GM23338 (cell line): ENCODE data around the gene PTK6. TPM values are rescaled to one million over a fixed set of nuclear protein-coding genes. Genes with fewer than 3 reads are reported as not detected.

Source experiments
- ATAC-seq: fragments of 200-7000 bp; cut with Tn5 transposase; 3 replicates; pipeline ENCODE4 v1.9.1; 2020
- DNase-seq: peaks from one replicate; pipeline ENCODE4 v3.0.0-alpha.2; 2015; ENCODE audit warnings: low spot score
- H2AFZ ChIP-seq: fragments of 200-600 bp; sonication (generic); 2 replicates; pipeline ENCODE4 v1.8.0; 2016; ENCODE audit warnings: antibody characterized with exemption, mild to moderate bottlenecking, moderate library complexity
- H3F3A ChIP-seq: fragments of 200-600 bp; sonication (generic); replicated peaks from 2 replicates; pipeline ENCODE4 v1.8.0; 2017; ENCODE audit warnings: antibody characterized with exemption, mixed run types, low read depth
- H3K27ac ChIP-seq: fragments of 200-600 bp; sonication (generic); 2 replicates; pipeline ENCODE4 v1.6.1; 2016; ENCODE audit warnings: low read depth
- H3K27me3 ChIP-seq: fragments of 200-600 bp; sonication (generic); 2 replicates; pipeline ENCODE4 v1.8.0; 2016; ENCODE audit warnings: mild to moderate bottlenecking, mixed run types, moderate library complexity; ENCODE audit not compliant: insufficient read depth
- H3K36me3 ChIP-seq: fragments of 200-600 bp; sonication (generic); 2 replicates; pipeline ENCODE4 v1.8.0; 2016; ENCODE audit warnings: mild to moderate bottlenecking; ENCODE audit not compliant: insufficient read depth
- H3K4me1 ChIP-seq: fragments of 200-600 bp; sonication (generic); 2 replicates; pipeline ENCODE4 v1.8.0; 2016; ENCODE audit warnings: mild to moderate bottlenecking, moderate library complexity; ENCODE audit not compliant: insufficient read depth
- H3K4me2 ChIP-seq: fragments of 200-600 bp; sonication (generic); 2 replicates; pipeline ENCODE4 v1.7.1; 2017; ENCODE audit warnings: mixed run types
- H3K4me3 ChIP-seq: fragments of 200-600 bp; sonication (generic); 2 replicates; pipeline ENCODE4 v1.6.1; 2016; ENCODE audit warnings: mixed run types
- H3K79me2 ChIP-seq: fragments of 200-600 bp; sonication (generic); replicated peaks from 2 replicates; pipeline ENCODE4 v1.8.0; 2017; ENCODE audit warnings: mild to moderate bottlenecking; ENCODE audit not compliant: insufficient read depth
- H3K9me2 ChIP-seq: fragments of 200-600 bp; sonication (generic); 2 replicates; pipeline ENCODE4 v1.8.0; 2017; ENCODE audit not compliant: insufficient read depth
- H4K20me1 ChIP-seq: fragments of 200-600 bp; sonication (generic); replicated peaks from 2 replicates; pipeline ENCODE4 v1.8.0; 2017; ENCODE audit warnings: mild to moderate bottlenecking; ENCODE audit not compliant: insufficient read depth
- H3K27ac Mint-ChIP-seq: 2 replicates; pipeline ENCODE4 v1.8.0; 2020; ENCODE audit warnings: inconsistent platforms, mild to moderate bottlenecking, moderate library complexity, mixed read lengths
- H3K27me3 Mint-ChIP-seq: 3 replicates; pipeline ENCODE4 v1.8.0; 2022; ENCODE audit warnings: low read depth, mild to moderate bottlenecking, moderate library complexity, mixed read lengths, inconsistent platforms; ENCODE audit not compliant: insufficient read depth, poor library complexity
- H3K36me3 Mint-ChIP-seq: 3 replicates; pipeline ENCODE4 v1.8.0; 2021; ENCODE audit warnings: low read depth, mild to moderate bottlenecking, inconsistent platforms, moderate library complexity, mixed read lengths
- H3K4me1 Mint-ChIP-seq: 3 replicates; pipeline ENCODE4 v1.8.0; 2020; ENCODE audit warnings: mild to moderate bottlenecking, inconsistent platforms, mixed read lengths
- H3K4me3 Mint-ChIP-seq: 3 replicates; pipeline ENCODE4 v1.8.0; 2021; ENCODE audit warnings: moderate library complexity, mild to moderate bottlenecking, inconsistent platforms, mixed read lengths
- H3K9me3 Mint-ChIP-seq: 3 replicates; pipeline ENCODE4 v1.8.0; 2020; ENCODE audit warnings: moderate library complexity, mild to moderate bottlenecking, inconsistent platforms, mixed read lengths
- CREB1 ChIP-seq: fragments of 250-450 bp; sonication (Bioruptor Pico); IDR thresholded peaks from 2 replicates; pipeline ENCODE4 v1.5.0; 2020; ENCODE audit warnings: low read depth, mild to moderate bottlenecking, moderate library complexity
- EZH2 ChIP-seq: fragments of 200-600 bp; sonication (generic); IDR thresholded peaks from one replicate; pipeline ENCODE4 v1.8.0; 2017; ENCODE audit warnings: antibody characterized with exemption, mild to moderate bottlenecking, low read depth; ENCODE audit not compliant: unreplicated experiment
- EZH2phosphoT487 ChIP-seq: fragments of 200-600 bp; sonication (generic); IDR thresholded peaks from one replicate; pipeline ENCODE4 v1.8.1; 2018; ENCODE audit warnings: antibody characterized with exemption; ENCODE audit not compliant: unreplicated experiment
- JUNB ChIP-seq: IDR thresholded peaks from one replicate; pipeline ENCODE4 v1.6.1; 2016; ENCODE audit warnings: antibody characterized with exemption; ENCODE audit not compliant: unreplicated experiment
- NANOG ChIP-seq: IDR thresholded peaks from 2 replicates; pipeline ENCODE4 v1.6.1; 2016; ENCODE audit warnings: antibody characterized with exemption, borderline replicate concordance
- POLR2AphosphoS5 ChIP-seq: IDR thresholded peaks from 2 replicates; pipeline ENCODE4 v1.6.1; 2016; ENCODE audit warnings: antibody characterized with exemption, low read depth
- STAT1 ChIP-seq: IDR thresholded peaks from one replicate; pipeline ENCODE4 v1.6.1; 2016; ENCODE audit warnings: antibody characterized with exemption; ENCODE audit not compliant: unreplicated experiment
- ZNF114 ChIP-seq: fragments of 250-450 bp; sonication (Bioruptor Pico); IDR thresholded peaks from 2 replicates; pipeline ENCODE4 v1.5.0; 2020; ENCODE audit warnings: mild to moderate bottlenecking, moderate library complexity
- ZNF331 ChIP-seq: fragments of 250-450 bp; sonication (Bioruptor Pico); IDR thresholded peaks from 2 replicates; pipeline ENCODE4 v1.5.0; 2020; ENCODE audit warnings: low read depth, mild to moderate bottlenecking, moderate library complexity
- polyA plus RNA-seq: library from polyadenylated mRNA; unstranded; fragments of >200 nt; fragmentation: Nextera tagmentation; extraction: Ambion mirVana; gene quantifications from 2 replicates; pipeline ENCODE4 v1.2.1, GENCODE V29; 2016
- total RNA-seq: library from RNA; depleted of rRNA; stranded (reverse); fragments of >200 nt; shearing (Covaris generic); gene quantifications from 2 replicates; pipeline ENCODE4 v1.2.3, GENCODE V29; 2014
- TF ChIP-seq, protein P1 (sequence below), 2 experiments: fragments of 200-600 bp in 1 of 2; sonication (generic) in 1 of 2; conservative IDR thresholded peaks; 2 replicates each; pipeline versions ENCODE4 v1.5.1 to v1.6.1; 2016 to 2017; ENCODE audit warnings: antibody characterized with exemption in 2 of 2, low read depth in 2 of 2, mild to moderate bottlenecking in 2 of 2, moderate library complexity in 1 of 2
- TF ChIP-seq, protein P2 (sequence below): IDR thresholded peaks from one replicate; pipeline ENCODE4 v1.6.1; 2018; ENCODE audit warnings: antibody characterized with exemption; ENCODE audit not compliant: unreplicated experiment
- TF ChIP-seq, protein P3 (sequence below): fragments of 250-450 bp; sonication (Bioruptor Pico); IDR thresholded peaks from 2 replicates; pipeline ENCODE4 v1.5.0; 2020; ENCODE audit warnings: mild to moderate bottlenecking, moderate library complexity
- TF ChIP-seq, protein P4 (sequence below): IDR thresholded peaks from 2 replicates; pipeline ENCODE4 v1.6.1; 2016; ENCODE audit warnings: antibody characterized with exemption

Gene PTK6
- total and polyA plus RNA-seq, 2 experiments from 2014 or later: 0.28 TPM; not detected in 1

DNA sequence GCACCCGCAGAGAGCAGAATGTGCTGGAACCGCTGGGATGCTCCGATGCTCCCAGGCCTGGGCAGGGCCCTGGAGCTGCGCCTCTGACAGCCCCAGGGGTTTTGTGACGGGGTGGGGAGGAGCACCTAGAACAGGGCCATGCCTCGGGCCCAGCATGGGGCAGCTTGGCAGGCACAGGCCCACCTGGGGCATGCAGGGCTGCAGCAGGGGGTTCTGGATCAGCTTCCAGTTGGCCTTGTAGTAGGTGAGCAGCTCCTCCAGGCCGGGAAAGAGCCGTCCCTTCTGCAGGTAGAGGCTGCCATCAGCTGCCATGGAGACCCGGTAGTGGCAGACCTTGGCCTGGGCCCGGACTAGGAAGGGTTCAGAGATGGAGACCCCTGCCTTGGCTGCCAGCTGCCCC, 6.0 kb upstream of the PTK6 start:
- H3K4me1 Mint-ChIP-seq: peaks cover 6% of the 10 kb centered on the region; the same call in 1 of the 3 replicates
- Histone ChIP-seq H3K4me3 (no peak overlapping the region), H3K9me2 (no peaks in the 10 kb centered on the region), H3K36me3 (no peaks in the 10 kb centered on the region), H3K27ac (no peak overlapping the region), H2AFZ (no peak overlapping the region), H3K27me3 (no peaks in the 10 kb centered on the region), H3K79me2 (no peaks in the 10 kb centered on the region), H3F3A (no peaks in the 10 kb centered on the region), H4K20me1 (no peaks in the 10 kb centered on the region), H3K4me2 (no peak overlapping the region), H3K4me1 (0 out of 2 replicates have a peak, but pooled peaks cover 4% of the 10 kb centered on the region)
- H3K4me3 Mint-ChIP-seq: no peak overlapping the region
- no peak overlapping the region for H3K27ac Mint-ChIP-seq
- H3K9me3 Mint-ChIP-seq: no peaks in the 10 kb centered on the region; the same call in 2 of the 3 replicates
- ATAC-seq: no peak
- TF ChIP-seq, protein P1, sequence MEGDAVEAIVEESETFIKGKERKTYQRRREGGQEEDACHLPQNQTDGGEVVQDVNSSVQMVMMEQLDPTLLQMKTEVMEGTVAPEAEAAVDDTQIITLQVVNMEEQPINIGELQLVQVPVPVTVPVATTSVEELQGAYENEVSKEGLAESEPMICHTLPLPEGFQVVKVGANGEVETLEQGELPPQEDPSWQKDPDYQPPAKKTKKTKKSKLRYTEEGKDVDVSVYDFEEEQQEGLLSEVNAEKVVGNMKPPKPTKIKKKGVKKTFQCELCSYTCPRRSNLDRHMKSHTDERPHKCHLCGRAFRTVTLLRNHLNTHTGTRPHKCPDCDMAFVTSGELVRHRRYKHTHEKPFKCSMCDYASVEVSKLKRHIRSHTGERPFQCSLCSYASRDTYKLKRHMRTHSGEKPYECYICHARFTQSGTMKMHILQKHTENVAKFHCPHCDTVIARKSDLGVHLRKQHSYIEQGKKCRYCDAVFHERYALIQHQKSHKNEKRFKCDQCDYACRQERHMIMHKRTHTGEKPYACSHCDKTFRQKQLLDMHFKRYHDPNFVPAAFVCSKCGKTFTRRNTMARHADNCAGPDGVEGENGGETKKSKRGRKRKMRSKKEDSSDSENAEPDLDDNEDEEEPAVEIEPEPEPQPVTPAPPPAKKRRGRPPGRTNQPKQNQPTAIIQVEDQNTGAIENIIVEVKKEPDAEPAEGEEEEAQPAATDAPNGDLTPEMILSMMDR (conservative IDR thresholded peaks at IDR 0.05; ENCODE audit: low read depth in 2 of 2): no peak
- TF ChIP-seq NANOG: no peak
- TF ChIP-seq, protein P2, sequence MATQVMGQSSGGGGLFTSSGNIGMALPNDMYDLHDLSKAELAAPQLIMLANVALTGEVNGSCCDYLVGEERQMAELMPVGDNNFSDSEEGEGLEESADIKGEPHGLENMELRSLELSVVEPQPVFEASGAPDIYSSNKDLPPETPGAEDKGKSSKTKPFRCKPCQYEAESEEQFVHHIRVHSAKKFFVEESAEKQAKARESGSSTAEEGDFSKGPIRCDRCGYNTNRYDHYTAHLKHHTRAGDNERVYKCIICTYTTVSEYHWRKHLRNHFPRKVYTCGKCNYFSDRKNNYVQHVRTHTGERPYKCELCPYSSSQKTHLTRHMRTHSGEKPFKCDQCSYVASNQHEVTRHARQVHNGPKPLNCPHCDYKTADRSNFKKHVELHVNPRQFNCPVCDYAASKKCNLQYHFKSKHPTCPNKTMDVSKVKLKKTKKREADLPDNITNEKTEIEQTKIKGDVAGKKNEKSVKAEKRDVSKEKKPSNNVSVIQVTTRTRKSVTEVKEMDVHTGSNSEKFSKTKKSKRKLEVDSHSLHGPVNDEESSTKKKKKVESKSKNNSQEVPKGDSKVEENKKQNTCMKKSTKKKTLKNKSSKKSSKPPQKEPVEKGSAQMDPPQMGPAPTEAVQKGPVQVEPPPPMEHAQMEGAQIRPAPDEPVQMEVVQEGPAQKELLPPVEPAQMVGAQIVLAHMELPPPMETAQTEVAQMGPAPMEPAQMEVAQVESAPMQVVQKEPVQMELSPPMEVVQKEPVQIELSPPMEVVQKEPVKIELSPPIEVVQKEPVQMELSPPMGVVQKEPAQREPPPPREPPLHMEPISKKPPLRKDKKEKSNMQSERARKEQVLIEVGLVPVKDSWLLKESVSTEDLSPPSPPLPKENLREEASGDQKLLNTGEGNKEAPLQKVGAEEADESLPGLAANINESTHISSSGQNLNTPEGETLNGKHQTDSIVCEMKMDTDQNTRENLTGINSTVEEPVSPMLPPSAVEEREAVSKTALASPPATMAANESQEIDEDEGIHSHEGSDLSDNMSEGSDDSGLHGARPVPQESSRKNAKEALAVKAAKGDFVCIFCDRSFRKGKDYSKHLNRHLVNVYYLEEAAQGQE: no peak
- TF ChIP-seq, protein P3, sequence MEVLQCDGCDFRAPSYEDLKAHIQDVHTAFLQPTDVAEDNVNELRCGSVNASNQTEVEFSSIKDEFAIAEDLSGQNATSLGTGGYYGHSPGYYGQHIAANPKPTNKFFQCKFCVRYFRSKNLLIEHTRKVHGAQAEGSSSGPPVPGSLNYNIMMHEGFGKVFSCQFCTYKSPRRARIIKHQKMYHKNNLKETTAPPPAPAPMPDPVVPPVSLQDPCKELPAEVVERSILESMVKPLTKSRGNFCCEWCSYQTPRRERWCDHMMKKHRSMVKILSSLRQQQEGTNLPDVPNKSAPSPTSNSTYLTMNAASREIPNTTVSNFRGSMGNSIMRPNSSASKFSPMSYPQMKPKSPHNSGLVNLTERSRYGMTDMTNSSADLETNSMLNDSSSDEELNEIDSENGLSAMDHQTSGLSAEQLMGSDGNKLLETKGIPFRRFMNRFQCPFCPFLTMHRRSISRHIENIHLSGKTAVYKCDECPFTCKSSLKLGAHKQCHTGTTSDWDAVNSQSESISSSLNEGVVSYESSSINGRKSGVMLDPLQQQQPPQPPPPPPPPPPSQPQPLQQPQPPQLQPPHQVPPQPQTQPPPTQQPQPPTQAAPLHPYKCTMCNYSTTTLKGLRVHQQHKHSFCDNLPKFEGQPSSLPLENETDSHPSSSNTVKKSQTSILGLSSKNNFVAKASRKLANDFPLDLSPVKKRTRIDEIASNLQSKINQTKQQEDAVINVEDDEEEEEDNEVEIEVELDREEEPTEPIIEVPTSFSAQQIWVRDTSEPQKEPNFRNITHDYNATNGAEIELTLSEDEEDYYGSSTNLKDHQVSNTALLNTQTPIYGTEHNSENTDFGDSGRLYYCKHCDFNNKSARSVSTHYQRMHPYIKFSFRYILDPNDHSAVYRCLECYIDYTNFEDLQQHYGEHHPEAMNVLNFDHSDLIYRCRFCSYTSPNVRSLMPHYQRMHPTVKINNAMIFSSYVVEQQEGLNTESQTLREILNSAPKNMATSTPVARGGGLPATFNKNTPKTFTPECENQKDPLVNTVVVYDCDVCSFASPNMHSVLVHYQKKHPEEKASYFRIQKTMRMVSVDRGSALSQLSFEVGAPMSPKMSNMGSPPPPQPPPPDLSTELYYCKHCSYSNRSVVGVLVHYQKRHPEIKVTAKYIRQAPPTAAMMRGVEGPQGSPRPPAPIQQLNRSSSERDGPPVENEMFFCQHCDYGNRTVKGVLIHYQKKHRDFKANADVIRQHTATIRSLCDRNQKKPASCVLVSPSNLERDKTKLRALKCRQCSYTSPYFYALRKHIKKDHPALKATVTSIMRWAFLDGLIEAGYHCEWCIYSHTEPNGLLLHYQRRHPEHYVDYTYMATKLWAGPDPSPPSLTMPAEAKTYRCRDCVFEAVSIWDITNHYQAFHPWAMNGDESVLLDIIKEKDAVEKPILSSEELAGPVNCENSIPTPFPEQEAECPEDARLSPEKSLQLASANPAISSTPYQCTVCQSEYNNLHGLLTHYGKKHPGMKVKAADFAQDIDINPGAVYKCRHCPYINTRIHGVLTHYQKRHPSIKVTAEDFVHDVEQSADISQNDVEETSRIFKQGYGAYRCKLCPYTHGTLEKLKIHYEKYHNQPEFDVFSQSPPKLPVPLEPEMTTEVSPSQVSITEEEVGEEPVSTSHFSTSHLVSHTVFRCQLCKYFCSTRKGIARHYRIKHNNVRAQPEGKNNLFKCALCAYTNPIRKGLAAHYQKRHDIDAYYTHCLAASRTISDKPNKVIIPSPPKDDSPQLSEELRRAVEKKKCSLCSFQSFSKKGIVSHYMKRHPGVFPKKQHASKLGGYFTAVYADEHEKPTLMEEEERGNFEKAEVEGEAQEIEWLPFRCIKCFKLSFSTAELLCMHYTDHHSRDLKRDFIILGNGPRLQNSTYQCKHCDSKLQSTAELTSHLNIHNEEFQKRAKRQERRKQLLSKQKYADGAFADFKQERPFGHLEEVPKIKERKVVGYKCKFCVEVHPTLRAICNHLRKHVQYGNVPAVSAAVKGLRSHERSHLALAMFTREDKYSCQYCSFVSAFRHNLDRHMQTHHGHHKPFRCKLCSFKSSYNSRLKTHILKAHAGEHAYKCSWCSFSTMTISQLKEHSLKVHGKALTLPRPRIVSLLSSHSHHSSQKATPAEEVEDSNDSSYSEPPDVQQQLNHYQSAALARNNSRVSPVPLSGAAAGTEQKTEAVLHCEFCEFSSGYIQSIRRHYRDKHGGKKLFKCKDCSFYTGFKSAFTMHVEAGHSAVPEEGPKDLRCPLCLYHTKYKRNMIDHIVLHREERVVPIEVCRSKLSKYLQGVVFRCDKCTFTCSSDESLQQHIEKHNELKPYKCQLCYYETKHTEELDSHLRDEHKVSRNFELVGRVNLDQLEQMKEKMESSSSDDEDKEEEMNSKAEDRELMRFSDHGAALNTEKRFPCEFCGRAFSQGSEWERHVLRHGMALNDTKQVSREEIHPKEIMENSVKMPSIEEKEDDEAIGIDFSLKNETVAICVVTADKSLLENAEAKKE: no peak
- no peak for TF ChIP-seq ZNF114 (CRISPR knock-in tag)
- TF ChIP-seq POLR2AphosphoS5: no peak
- TF ChIP-seq ZNF331 (CRISPR knock-in tag): no peak
- no peak for TF ChIP-seq EZH2phosphoT487
- TF ChIP-seq, protein P4, sequence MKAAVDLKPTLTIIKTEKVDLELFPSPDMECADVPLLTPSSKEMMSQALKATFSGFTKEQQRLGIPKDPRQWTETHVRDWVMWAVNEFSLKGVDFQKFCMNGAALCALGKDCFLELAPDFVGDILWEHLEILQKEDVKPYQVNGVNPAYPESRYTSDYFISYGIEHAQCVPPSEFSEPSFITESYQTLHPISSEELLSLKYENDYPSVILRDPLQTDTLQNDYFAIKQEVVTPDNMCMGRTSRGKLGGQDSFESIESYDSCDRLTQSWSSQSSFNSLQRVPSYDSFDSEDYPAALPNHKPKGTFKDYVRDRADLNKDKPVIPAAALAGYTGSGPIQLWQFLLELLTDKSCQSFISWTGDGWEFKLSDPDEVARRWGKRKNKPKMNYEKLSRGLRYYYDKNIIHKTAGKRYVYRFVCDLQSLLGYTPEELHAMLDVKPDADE: no peak
- no peak for TF ChIP-seq STAT1
- no peak for TF ChIP-seq EZH2
- no peak for TF ChIP-seq CREB1 (CRISPR knock-in tag)
- no peak for TF ChIP-seq JUNB
- no peak for DNase-seq
- H3K36me3 Mint-ChIP-seq: peaks cover 4% of the 10 kb centered on the region; the same call in 1 of the 3 replicates
- peaks cover 9% of the 10 kb centered on the region for H3K27me3 Mint-ChIP-seq
